GM18499 (cell line): ENCODE data around the gene CCR4.
"Not testable (repeated sequence)": the region's sequence is repeated elsewhere in the genome, so short reads cannot be mapped to it uniquely, and the experiment has no call there.

Experiments used
- ATAC-seq: cut with Tn5 transposase; IDR thresholded peaks from one replicate; pipeline ENCODE4 v1.9.1; 2021; ENCODE audit warnings: moderate number of reproducible peaks; ENCODE audit not compliant: insufficient read depth, unreplicated experiment

The CCR4 gene

GRCh38 chr3:32973982-32974381 is 22.5 kb downstream of the CCR4 start:
- ATAC-seq = peak; percentile 88

GRCh38 chr3:32975891-32976595 is 24.6 kb downstream of the CCR4 start:
- ATAC-seq = no peak

GRCh38 chr3:32977861-32978260 is 26.4 kb downstream of the CCR4 start:
- no peak for ATAC-seq

GRCh38 chr3:32978331-32978730 is 26.9 kb downstream of the CCR4 start:
- no peak for ATAC-seq

- no peak for ATAC-seq
These were observed 31.7 kb downstream of the CCR4 start for GRCh38 chr3:32983124-32983523.

- not testable (repeated sequence) for ATAC-seq
These were observed 33.5 kb downstream of the CCR4 start for GRCh38 chr3:32984918-32985317.

GRCh38 chr3:32989171-32989570 is 37.7 kb downstream of the CCR4 start:
- ATAC-seq = no peak

- ATAC-seq = no peak
These were observed 38.7 kb downstream of the CCR4 start for GRCh38 chr3:32990116-32990515.

- ATAC-seq = no peak
These were observed 40.3 kb downstream of the CCR4 start for GRCh38 chr3:32991781-32992180.

- ATAC-seq = no peak
These were observed 40.9 kb downstream of the CCR4 start for GRCh38 chr3:32992310-32992686.

GRCh38 chr3:32994045-32994444 is 42.6 kb downstream of the CCR4 start:
- no peak for ATAC-seq

GRCh38 chr3:32995098-32995497 is 43.7 kb downstream of the CCR4 start:
- ATAC-seq = no peak

GRCh38 chr3:32996048-32996754 is 44.8 kb downstream of the CCR4 start:
- ATAC-seq = no peak

GRCh38 chr3:32996755-32997091 is 45.3 kb downstream of the CCR4 start:
- ATAC-seq = no peak

- ATAC-seq = no peak
These were observed 47.4 kb downstream of the CCR4 start for GRCh38 chr3:32998631-32999451.

GRCh38 chr3:33000691-33001385 is 49.4 kb downstream of the CCR4 start:
- no peak for ATAC-seq

GRCh38 chr3:33001889-33002288 is 50.4 kb downstream of the CCR4 start:
- no peak for ATAC-seq

- no peak for ATAC-seq
These were observed 51.9 kb downstream of the CCR4 start for GRCh38 chr3:33003308-33003707.

GRCh38 chr3:33004205-33004604 is 52.8 kb downstream of the CCR4 start:
- ATAC-seq = no peak

GRCh38 chr3:33004961-33005360 is 53.5 kb downstream of the CCR4 start:
- no peak for ATAC-seq
